ENCODE data around the gene SLC38A1.

The SLC38A1 gene

DNA sequence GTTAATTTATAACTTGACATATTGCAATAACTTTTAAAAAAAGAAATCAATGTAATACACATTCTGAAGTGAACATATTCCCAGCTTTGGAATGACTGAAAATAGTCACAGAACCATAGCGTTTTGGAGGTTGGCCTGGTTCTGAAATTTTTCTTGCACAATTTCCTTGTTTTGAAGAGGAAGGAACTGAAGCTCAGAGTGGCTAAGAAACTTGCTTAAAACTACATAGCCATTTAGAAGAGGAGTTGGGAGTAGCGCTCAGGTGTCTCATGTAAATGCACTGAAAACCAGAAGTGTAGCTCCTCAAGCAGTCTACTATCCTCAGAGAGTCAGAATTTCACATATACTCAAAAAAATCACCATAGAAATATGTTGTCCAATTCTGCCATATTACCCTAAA, 41.2 kb downstream of the SLC38A1 start:
- DNase-seq = no peak

DNA sequence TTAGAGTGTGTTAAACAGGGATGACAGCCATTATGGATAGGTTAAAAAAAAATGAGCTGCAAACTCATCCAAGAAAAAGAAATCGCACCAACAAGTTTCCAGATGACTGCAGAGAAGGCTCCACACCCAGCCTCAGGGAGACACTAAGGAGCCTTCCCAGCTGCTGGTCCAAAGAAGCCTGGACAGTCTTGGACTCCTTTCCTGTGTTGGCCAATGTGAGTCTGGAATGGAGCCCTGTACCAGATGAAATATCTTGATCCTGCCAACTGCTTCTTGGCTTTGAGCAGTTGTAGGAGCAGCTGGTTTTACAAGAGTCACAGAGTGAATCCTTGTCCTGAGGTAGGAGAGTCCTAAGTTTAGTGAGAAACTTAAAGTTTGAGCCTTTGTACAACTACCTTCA, 44.5 kb downstream of the SLC38A1 start:
- DNase-seq = no peak

DNA sequence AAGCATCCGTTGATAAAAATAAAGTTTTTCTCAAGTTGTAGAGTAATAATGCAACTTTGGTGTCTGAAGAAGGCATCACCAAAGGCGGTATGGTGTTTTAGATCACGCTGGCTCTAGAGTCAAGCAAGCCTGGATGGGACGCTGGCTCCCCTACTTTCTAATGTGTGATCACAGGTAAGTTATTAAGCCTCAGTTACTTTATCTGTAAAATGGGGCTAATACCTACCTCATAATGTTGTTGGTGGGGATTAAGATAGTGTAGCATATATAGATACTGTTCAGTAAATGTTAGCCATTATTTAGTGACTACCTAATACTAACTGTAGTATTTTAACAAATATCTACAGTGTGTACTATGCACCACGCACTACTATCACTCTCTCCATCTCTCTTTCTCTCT, 45.8 kb downstream of the SLC38A1 start:
- DNase-seq = no peak

DNA sequence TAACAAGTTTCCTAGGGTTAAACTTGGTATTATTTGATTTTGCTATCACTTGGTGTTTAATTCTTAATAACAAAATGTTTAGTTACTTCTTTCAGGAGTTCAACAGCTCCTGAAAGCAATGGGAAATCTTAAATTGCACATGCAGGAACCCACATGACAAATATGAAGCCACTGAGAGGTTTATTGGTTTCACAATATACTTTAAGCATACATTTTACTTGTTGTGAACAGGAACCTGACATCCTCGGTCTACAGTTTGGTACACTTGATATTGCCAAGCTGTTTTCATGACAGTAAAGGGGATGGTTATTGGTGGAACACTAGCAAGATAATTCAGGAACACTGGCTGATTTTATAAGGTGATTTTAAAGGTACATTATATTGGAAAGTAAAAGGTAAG, 46.2 kb downstream of the SLC38A1 start:
- no peak for DNase-seq

DNA sequence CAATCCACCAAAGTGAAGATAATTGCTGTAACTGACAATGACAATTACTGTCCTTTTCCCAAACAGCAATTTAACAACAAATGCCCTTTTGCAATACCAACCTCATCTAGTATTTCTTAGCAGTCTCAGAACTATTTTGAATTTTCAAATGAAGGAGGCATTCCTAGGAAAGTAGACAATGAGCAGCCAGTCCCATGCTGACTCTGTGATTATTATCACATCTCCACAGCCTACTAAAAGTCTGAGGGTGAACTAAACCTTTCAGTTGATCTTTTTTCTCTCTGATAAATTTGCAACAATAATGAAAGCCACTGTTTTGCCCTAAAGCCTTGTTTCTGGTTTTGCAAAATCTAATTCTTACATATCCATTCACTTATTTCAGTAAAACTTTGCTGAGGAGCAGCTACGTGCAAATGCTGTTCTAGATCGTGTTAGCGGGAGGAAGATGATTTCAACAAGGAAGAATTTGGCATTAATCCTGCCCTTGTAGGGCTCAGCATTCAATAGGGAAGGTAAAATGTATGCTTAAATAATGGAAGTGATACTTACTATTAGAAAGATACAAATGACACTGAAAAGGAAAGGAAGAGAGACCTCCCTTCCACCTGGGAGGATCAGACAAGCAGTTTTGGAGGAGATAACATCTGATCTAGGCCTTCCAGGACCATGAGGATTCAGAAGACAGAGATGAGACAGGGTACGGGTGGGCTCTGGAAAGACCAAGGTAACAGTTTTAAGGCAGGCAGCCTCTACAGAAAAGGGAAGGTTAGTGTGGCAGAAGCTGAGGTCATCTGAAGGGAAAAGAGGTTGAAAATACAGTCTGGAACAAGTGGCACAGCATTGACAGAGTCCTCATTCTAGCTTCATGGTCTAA, 47.4 kb downstream of the SLC38A1 start:
- no peak for DNase-seq

DNA sequence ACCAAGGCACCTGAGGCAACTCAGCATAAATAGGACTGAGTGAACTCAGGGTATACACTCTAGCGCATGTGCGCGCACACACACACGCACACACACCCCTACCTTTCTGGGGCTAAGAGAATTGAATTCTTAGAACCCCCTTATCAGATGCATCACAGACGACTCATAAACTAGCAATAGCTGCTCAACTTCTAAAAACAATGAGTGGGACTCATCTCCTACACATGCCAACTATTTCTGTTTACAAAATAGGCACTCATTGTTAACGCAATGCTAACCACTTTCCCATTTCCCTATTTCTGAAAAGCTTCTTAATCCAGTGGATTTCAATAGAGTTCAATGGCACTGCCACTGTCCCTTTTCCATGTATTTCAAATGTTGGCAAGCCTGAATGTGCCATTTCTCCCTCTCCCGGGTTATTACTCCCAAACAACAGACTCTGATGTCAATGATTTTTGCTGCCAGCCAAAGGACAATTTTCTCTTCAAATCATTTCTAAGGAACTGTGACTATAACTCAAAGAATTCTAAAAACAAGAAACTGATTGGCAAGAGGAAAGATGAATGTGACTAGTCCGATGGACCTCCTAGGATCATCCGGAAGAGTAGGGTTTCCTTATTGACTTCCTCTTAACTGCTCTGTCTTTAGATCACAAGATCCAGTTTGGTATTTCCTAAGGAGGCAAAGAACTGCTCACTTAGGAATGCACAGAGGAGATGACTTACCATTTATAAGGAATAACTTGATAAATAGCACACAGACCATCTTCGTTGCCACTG, 48.8 kb downstream of the SLC38A1 start:
- DNase-seq = peak; percentile 69

DNA sequence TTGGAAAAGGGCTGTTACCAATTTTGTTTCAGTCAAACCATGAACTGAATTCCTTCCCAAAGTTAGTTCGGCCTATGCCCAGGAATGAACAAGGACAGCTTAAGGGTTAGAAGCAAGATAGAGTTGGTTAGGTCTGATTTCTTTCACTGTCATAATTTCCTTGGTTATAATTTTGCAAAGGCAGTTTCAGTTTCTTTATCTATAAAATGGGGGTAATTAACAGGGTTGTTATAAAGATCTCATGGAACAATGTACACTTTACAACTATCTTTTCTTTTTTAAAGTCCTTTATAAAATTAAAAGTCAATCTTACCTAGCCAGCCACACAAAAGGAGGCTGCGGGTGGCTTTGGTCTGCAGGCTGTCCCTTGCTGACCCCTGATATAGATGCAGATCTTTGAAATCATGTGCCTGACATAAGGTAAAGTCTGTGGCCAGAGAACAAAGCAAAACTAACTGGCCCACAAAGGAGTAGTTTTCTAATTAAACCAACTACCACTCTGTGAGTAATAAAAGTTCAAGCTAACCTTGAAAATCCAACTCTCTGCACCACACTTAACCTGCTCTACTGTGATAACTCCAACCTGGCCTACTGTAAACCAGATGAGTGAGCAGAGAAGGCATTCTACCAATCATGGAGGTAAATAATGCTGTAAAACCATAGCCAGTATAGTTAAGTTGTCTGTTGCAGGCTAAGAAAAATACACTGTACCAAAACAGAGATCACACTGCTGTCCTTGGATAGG, 49.5 kb downstream of the SLC38A1 start:
- no peak for DNase-seq

DNA sequence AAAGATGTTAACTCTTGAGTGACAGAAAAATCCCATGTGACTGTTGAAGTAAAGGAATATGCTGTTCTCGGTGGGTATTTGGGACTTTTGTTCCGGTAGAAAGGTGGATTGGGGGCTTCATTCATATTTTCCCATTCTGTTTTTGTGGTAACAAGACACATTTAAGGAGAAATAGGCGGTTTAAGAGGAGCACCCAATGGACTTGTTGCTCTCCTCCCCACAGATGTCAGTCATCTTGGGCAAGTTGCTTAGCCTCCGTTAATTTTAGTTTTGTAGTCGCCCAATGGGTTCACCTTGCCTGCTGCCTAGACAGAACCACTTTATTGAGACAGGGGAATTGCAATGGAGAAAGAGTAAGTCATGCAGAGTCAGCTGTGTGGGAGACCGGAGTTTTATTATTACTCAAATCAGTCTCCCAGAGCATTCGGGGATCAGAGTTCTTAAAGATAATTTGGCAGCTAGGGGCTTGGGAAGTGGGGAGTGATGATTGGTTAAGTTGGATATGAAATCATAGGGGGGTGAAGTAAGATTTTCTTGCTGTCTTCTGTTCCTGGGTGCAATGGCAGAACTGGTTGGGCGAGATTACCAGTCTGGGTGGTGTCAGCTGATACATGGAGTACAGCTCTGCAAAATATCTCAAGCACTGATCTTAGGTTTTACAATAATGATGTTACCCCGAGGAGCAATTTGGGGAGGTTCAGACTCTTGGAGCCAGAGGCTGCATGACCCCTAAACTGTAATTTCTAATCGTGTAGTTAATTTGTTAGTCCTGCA, 50.3 kb downstream of the SLC38A1 start:
- no peak for DNase-seq

DNA sequence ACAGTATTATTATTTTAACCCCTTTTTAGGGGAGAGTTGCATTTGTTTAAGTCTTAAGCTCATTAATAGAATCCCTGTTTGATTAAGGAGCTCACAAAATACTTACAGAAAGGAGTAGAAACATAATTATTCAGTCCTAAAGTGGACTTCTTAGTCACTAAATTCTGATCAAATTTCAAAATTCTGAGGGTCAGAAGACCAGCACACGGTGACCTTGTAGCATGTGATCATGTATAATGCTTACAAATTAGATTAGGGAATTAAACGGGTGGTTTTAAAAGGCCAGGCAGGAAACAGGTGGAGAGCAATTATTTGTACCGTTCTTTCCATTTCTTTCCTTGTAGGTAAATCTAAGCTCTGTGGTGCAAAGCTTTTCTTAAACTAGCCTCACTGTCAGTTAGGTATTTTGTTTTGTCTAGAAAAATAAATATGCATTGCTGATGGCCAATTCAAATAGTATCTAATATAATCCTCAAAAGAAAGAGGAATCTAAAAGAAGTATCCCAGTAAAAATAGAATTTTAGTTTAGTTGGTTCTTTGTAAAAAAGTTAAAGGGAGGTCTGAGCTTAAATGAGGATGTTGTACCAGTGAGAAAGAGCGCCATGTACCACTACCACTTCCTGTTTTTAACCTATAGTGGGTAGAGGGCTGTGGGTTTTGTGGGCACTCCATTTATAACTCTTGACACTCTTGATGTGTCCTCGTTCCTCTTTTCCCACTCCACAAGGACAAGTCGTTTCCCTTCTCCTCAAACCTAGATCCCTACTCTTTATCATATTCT, 51.1 kb downstream of the SLC38A1 start:
- no peak for DNase-seq

DNA sequence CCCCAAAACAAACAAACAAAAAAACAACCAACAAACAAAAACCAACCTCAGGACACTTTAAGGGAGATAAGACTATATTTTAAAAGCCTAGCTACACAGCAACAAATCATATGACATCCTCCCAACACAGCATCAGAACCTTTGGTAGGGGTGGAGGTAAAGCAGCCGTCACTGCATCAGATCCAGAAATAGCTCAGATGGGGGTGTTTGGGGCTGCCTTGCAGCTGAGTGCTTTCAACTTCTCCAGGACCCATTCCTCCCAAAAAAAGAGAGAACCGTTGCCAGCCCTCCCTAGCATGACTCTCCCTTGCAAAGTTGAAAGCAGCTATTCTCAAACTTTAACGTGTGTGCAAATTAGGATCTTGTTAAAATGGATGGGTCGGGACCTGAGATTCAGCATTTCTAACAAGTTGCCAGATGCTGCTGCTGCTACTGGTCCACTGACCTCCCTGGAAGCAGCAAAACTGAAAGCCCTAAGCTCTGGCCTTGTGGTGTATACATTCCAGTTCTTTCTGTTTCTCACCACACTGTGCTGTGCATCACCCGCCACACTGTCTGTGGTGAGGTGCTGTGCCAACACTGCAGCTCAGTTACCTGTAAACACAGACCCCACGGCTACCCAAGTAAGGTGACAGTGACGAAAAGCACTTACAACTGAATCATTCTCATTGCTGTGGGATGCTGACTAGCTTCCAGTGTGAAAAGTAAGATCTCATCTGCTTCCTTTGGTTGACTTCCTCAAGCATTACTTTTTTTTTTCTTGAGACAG, 54.0 kb downstream of the SLC38A1 start:
- peak; percentile 76 for DNase-seq

DNA sequence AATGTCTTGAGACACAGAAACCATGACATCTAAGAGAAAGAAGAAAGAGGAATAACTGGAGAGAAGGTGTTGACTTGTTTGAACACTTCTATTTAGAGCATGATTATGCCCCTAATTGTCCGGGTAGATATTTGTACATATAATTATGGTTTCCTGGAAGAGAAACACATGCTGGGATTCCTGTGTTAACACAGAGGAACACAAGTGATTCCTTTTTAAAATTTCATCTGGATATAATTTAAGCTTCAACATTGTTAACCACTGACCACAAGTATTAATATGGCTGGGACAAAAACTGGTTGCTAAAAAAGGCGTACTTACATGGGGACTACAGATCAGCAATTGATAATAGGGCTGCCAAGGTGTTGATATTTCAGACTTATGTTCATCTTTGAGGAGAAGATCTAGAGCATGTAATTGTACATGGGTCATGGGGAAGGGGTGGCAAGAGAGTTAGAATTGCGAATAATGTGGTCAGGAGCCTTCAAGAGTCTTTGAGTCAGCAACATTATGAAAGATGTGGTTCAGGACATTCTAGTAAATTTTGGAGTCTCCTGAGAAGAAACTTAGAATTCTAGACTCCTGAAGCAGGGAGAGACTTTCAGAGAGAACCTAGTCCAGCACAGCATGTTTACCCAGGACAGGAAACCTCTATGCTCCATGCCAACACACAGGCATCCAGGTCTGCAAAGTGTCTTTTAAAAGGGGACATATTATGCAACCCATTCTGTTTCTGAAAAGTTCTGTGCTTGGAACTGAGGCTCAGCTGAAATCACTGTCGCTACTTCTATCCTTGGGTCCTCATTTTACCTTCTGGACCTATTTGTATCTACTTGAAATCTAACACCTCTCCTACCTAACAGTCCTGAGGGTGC, 56.5 kb downstream of the SLC38A1 start:
- DNase-seq = no peak

DNA sequence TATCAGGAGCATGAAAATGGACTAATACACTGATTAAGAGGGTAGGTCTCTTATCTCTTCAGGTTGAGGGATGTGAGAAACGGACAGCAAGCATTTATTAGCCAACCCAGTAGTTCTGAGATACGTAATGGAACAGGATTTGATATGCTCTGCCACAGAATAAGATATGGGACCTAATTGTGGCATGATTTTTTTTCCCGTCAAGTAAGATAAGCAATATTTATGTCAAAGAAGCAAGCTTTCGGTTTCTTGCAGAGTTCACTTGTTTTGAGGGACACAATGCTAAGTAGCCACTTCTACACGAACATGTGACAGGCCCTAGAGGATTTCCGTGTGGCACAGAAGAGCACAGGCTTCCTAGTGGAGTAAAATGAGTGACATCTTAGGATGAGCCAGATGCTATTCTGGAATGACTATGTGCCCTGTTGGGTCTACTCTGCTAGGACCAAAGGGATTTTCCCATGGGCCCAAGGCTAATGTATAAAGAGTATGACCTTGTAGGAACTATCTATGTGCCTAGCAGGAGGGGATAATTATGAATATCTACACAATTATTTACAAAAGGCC, 57.9 kb downstream of the SLC38A1 start:
- DNase-seq = no peak

DNA sequence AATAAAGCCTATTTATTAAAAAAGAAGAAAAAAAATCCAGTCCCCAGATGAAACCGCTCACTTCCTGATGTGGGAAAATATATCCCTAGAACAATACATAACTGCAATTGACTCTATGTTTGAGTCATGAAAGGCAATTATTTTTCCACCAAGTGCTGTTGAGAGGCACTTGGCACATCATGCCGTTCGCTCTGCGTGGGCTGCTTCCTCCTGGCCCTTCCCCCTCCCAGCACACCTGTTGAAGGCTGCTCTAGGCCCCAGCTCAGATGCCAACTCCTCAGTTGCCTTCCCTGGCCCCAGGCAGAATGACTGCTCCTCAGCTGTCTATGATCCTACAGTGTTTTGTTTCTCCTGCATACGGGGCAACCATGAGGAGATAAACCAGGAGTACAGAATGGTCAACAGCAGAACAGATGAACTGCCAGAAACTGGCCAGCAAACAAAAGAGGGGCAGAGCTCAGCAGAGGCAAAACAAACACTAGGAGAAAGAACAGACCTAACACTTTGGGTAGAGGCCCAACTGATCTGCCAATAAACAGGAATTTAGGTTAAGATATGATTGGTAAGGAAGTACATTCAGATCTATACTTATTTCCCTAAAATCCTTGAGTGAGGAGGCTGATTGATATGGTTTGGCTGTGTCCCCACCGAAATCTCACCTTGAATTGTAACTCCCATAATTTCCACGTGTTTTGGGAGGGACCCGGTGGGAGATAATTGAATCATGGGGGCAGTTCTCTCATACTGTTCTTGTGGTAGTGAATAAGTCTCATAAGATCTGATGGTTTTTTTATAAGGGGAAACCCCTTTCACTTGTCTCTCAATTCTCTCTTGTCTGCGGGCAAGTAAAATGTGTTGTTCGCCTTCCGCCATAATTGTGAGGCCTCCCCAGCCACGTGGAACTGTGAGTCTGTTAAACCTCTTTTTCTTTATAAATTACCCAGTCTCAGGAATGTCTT, 58.6 kb downstream of the SLC38A1 start:
- peak; percentile 66 for DNase-seq

DNA sequence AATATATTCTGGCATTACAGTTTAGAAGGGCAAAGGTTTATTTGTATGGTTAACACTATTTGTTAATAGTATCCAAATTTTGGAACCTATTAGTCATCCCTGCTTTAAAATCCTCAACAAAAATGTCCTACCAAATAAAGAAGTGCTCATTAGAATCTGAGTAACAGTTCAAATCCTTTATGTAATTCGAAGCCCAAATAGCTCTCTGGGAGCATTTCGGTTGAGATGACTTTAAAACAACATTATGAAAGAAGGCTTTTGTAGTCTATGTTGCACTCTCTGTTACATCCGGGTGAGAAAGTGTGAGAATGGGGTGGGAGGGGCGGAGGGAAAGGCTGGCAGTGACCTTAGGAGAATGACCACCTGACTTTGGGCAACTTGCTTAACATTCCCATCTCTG, 59.7 kb downstream of the SLC38A1 start:
- DNase-seq = no peak

DNA sequence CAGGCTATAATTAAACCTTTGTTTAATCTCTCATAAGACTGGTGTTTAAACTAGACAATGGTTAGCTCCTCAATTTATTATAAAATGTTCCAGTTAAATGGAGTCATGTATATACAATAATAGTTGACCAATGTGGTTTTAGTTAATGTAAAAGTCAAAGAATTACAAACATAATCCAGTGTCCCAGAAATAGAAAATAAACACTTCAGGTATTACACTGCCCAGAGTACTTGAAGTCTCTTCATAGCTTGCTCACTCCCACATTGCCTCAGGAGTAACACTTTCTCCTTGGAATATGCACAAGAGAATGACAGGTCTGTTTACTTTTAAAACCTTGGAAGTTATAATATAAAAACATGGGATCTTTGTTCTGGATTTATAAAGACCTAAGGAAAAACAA, 60.5 kb downstream of the SLC38A1 start:
- no peak for DNase-seq

DNA sequence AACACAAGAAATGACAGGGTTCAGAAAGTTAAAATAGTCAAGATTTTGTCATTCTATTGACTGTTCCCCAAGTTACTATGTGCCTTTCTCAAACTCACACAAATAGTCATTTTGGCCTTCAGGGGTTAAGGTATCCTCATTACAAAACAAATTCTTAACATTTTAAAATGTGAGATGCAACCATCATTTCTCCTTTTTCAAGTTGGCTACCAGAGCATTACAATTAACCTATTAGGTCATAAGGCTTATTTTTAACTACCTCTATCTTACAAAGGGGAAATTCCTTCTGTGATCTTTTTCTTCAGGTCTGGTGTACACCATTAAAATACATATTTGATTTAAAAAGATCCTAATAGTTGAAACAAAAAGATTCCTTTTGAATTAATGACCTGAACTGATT, 61.2 kb downstream of the SLC38A1 start:
- no peak for DNase-seq

DNA sequence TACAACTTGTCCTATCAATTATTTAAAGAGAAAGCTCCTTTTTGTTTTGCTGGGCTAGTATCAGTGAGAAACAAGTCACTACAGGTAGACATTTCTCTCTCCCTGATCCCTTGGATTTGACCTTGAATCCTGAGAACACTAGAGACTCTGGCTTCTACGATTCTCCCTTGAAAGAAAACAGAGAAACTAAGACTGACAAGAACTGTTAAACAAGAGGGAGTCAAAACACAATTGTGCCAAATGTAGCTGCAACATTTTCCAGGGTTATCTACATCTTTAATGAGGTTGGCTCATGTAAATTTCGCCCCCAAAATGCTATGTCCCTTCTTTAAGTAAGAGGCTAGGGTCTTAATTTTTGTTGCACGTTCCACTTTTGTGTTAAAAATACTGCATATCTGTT, 62.4 kb downstream of the SLC38A1 start:
- no peak for DNase-seq

DNA sequence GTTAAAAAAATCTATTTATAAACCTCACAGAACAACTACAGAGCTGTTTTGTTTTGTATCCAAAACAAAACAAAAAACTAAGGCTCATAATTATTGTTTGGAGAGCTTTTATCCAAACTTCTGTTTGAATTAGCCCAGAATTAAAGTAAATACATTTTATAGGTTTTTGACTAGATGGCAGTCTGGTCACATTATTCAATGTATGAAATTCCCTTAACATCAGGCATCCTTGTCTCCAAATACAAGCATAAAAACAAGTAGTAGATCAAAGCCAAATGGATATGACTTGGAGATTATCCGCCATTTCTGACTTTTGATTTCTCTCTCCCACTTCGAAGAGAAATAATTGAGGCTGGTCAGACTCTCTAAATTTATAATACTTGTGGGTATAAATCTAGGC, 63.5 kb downstream of the SLC38A1 start:
- no peak for DNase-seq
